Activated naive CD4-positive, alpha-beta T cell treated with anti-CD3 and anti-CD28 coated beads for 36 hours (primary cell): ENCODE measurements around the gene CRB1. TPM values are rescaled to one million over a fixed set of nuclear protein-coding genes. Genes with fewer than 3 reads are reported as not detected.

Source experiments
- total RNA-seq, 2 experiments: library from RNA; stranded (reverse); gene quantifications; one replicate each; pipeline ENCODE4 v1.2.3, GENCODE V29; 2021

Gene CRB1
- total RNA-seq, 2 experiments from 2014 or later = not detected

Other genes with a start within 250 kb of the CRB1 start
- not detected for gene F13B, start 201.0 kb upstream of the CRB1 start, total RNA-seq
- gene ASPM, start 121.6 kb upstream of the CRB1 start, total RNA-seq = 10 to 100 TPM; 26.4 to 27.6 TPM
- gene ZBTB41, start 67.0 kb upstream of the CRB1 start, total RNA-seq = 1 to 10 TPM; 4.7 to 4.8 TPM